Astrocyte of the spinal cord (primary cell): ENCODE results near the gene RCAN3.

ENCODE experiments used
- DNase-seq: peaks from one replicate; pipeline ENCODE4 v3.0.0; 2011; ENCODE audit warnings: low read depth, low spot score
- H3K4me3 ChIP-seq: 2 replicates; pipeline ENCODE4 v1.5.1; 2011; ENCODE audit warnings: low read depth, mild to moderate bottlenecking, low read length, moderate library complexity
- in situ Hi-C: cut with HindIII; loops from 2 replicates; pipeline ENCODE4 v1.10.0; 2017; ENCODE audit warnings: low sequenced_read_pairs
- TF ChIP-seq, protein P1 (sequence below): IDR thresholded peaks from 2 replicates; pipeline ENCODE4 v1.5.1; 2012; ENCODE audit warnings: low read depth, mild to moderate bottlenecking, low read length, inconsistent platforms

The RCAN3 gene

GRCh38 chr1:24570265-24571125 is 67.9 kb downstream of the RCAN3 start:
- H3K4me3 ChIP-seq, result no peak overlapping the region

DNA sequence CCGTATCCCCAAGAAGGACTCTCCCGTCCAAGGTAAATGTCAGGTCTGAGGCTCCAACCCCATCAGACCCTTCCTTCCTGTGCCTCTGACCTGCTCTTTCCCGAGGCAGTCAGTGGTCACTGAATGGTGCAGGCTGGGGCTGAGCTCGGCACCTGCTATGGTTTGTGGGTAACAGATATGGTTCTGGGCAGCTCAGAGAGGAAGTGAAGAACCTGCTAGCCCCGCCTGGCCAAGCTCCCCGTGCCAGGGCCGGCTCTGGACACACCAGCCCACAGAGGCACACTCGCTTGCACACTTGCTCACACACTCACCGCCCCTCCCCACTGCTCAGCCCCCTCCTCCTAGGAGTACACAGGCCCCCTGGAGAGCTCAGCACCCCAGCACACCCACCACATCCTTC is 69.7 kb downstream of the RCAN3 start:
- in situ Hi-C loops, result no loop called here
- TF ChIP-seq, protein P1, sequence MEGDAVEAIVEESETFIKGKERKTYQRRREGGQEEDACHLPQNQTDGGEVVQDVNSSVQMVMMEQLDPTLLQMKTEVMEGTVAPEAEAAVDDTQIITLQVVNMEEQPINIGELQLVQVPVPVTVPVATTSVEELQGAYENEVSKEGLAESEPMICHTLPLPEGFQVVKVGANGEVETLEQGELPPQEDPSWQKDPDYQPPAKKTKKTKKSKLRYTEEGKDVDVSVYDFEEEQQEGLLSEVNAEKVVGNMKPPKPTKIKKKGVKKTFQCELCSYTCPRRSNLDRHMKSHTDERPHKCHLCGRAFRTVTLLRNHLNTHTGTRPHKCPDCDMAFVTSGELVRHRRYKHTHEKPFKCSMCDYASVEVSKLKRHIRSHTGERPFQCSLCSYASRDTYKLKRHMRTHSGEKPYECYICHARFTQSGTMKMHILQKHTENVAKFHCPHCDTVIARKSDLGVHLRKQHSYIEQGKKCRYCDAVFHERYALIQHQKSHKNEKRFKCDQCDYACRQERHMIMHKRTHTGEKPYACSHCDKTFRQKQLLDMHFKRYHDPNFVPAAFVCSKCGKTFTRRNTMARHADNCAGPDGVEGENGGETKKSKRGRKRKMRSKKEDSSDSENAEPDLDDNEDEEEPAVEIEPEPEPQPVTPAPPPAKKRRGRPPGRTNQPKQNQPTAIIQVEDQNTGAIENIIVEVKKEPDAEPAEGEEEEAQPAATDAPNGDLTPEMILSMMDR, result no peak
- no peak for DNase-seq
- no peak overlapping the region for H3K4me3 ChIP-seq

More at GRCh38 chr1:24570265-24571125, 67.9 kb downstream of the RCAN3 start:
- in situ Hi-C loops, result no loop called here
- no peak for DNase-seq
- TF ChIP-seq, protein P1, result no peak

- in situ Hi-C loops, result no loop called here
- H3K4me3 ChIP-seq, result no peak overlapping the region
- TF ChIP-seq, protein P1, result no peak
- no peak for DNase-seq
Observed at GRCh38 chr1:24575905-24576587, 73.4 kb downstream of the RCAN3 start.

- TF ChIP-seq, protein P1, result no peak
- in situ Hi-C loops, result no loop called here
Observed at GRCh38 chr1:24578846-24579245, 76.2 kb downstream of the RCAN3 start.

DNA sequence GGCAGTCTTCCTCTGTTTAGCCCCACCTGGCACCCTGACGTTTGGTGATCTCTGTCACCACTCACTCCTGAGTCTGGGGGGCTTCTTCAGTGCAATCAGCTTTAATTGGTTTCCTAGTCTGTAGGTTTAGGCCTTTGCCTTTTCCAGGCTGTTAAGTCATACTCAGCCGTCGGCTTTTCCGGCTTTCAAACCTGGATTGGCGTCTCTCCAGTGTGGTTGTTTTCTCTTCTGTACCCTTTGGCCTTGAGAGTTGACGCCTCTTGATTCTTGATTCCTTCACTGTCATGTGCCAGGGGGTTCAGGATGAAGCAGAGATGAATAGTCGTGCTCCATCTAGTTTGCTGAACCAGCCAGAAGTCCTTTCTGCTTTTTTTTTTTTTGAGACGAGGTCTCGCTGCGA is 78.1 kb downstream of the RCAN3 start:
- no peak overlapping the region for H3K4me3 ChIP-seq
- DNase-seq, result no peak
- TF ChIP-seq, protein P1, result no peak
- in situ Hi-C loops, result no loop called here

More at GRCh38 chr1:24578846-24579245, 76.2 kb downstream of the RCAN3 start:
- H3K4me3 ChIP-seq, result no peak overlapping the region
- DNase-seq, result no peak

DNA sequence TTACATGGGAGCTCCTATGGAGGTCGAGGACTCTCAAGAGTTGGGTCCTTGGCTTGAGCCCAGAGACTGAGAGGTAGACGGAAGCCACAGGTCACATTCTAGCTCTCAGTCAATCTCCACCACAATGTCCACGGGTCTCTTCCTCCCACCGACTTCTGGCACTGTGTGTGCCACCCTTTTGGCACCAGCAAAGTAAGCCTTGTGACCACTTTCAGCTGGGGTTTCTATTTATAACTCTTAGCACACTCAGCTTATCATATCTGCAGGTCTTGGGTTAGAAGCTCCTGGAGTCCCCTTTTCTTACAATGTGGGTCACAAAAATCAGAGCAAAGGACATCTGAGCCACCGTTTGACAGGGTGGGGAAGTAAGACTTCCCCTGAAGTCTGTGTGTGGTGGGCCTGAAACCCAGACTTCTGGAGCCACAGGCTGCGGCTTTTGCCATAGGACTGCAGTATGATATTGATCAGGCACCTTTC is 81.6 kb downstream of the RCAN3 start:
- H3K4me3 ChIP-seq, result no peak overlapping the region
- no peak for DNase-seq
- TF ChIP-seq, protein P1, result no peak
- in situ Hi-C loops, result no loop called here
